ENCODE data around the gene NLRP5. TPM values are rescaled to one million over a fixed set of nuclear protein-coding genes. Genes with fewer than 3 reads are reported as not detected.

Gene NLRP5
- total and polyA plus RNA-seq, 2 of the 8 experiments (the other 6 are each of a cell fraction or from before 2014, with no cell fraction given), result not detected

- Histone ChIP-seq H3K79me2 (ENCODE audit: control insufficient read depth in 1 of 2, insufficient read depth in 2 of 2, low read length in 2 of 2) (peaks cover 0 to 67% of the 10 kb centered on the region in 2 experiments; a peak in 2 of 4 replicates), H2AK5ac (ENCODE audit: low read depth, low read length) (0 out of 2 replicates have a peak overlapping the region, but pooled peaks have one; percentile 40), H4K20me1 (replicated peaks in 1 of 2; ENCODE audit: control insufficient read depth in 1 of 2, insufficient read depth in 2 of 2, low read length in 2 of 2) (peaks cover 16 to 32% of the 10 kb centered on the region in 2 experiments), H2BK120ac (replicated peaks; ENCODE audit: low read depth, low read length) (no peak overlapping the region), H3K14ac (ENCODE audit: insufficient read length) (no peak overlapping the region), H2BK15ac (ENCODE audit: low read length) (no peak overlapping the region), H3K23ac (ENCODE audit: insufficient read length) (no peak overlapping the region), H4K8ac (ENCODE audit: extremely low read depth, insufficient read depth, low read length) (no peak overlapping the region), H3K4me3 (ENCODE audit: extremely low read depth in 1 of 4, insufficient read depth in 2 of 4, low read depth in 3 of 4, low read length in 4 of 4) (no peak overlapping the region), H3K79me1 (ENCODE audit: low read depth, low read length) (peaks cover 23% of the 10 kb centered on the region), H3K56ac (replicated peaks; ENCODE audit: insufficient read length, low read depth, low read length) (no peak overlapping the region), H4K91ac (replicated peaks; ENCODE audit: insufficient read length, low read length) (no peak overlapping the region), H3K18ac (ENCODE audit: extremely low read depth, low read length) (no peak overlapping the region), H3K4ac (replicated peaks; ENCODE audit: insufficient read length, low read depth, low read length) (no peak overlapping the region), H2BK12ac (ENCODE audit: low read depth, low read length) (no peak overlapping the region), H3K4me2 (ENCODE audit: insufficient read depth in 1 of 2, low read depth in 2 of 2, low read length in 2 of 2) (no peak overlapping the region; a peak in 1 of 4 replicates), H3K27me3 (replicated peaks in 1 of 4; ENCODE audit: control insufficient read depth in 3 of 4, extremely low read depth in 1 of 4, insufficient read depth in 3 of 4, low read length in 3 of 4) (no peaks in the 10 kb centered on the region), H2BK5ac (ENCODE audit: low read depth, low read length) (peak overlapping the region; percentile 7; the same call in 1 of the 2 replicates), H3K36me3 (ENCODE audit: control insufficient read depth in 2 of 4, insufficient read depth in 4 of 4, low read length in 3 of 4) (peaks cover 0 to 13% (median 6%) of the 10 kb centered on the region in 4 experiments; a peak in 5 of 8 replicates), H2BK20ac (ENCODE audit: low read length) (no peak overlapping the region), H3K9ac (replicated peaks in 1 of 4; ENCODE audit: extremely low read depth in 1 of 4, low read depth in 3 of 4, low read length in 3 of 4) (no peak overlapping the region), H3K9me3 (ENCODE audit: insufficient read depth in 2 of 2, low read depth in 1 of 2, low read length in 1 of 2) (no peaks in the 10 kb centered on the region), H3K27ac (ENCODE audit: low read depth, low read length) (no peak overlapping the region), H3K23me2 (ENCODE audit: low read depth, low read length) (no peaks in the 10 kb centered on the region), H2AFZ (ENCODE audit: low read length) (no peak overlapping the region), H3K4me1 (replicated peaks in 1 of 4; ENCODE audit: control insufficient read depth in 3 of 4, insufficient read depth in 4 of 4, low read length in 3 of 4) (peaks cover 0 to 5% (median 0%) of the 10 kb centered on the region in 4 experiments; a peak in 1 of 7 replicates), H4K5ac (ENCODE audit: insufficient read length, low read depth, low read length) (no peak overlapping the region)
- DNase-seq (ENCODE audit: low read depth in 1 of 2, low spot score in 2 of 2), result no peak
- WGBS, 2 experiments (ENCODE audit: extremely low coverage in 1 of 2, insufficient coverage in 1 of 2, insufficient read length in 1 of 2, insufficient replicate concordance in 2 of 2, low coverage in 1 of 2, low lambda C conversion rate in 2 of 2, missing lambda C conversion rate in 1 of 2), result 93% methylated on average over 29 of the region's 32 CpGs; no CpG with 5 or more reads in 1 of the 2 experiments
- CTCF ChIA-PET (ENCODE audit: partially characterized antibody), result no interaction called here
- POLR2A ChIA-PET (ENCODE audit: partially characterized antibody), result interaction anchor here (0.6 to 3.6 kb wide), 2 partner anchors 11 to 410 kb away, joined by 3 to 15 read pairs; no protein-coding TSS in a partner anchor
- TF ChIP-seq POLR2A (IDR thresholded peaks at IDR 0.05; ENCODE audit: control extremely low read depth in 1 of 2, low read depth in 2 of 2, low read length in 2 of 2) (peak in 1 of 2 experiments; percentile 34; a peak in 1 of 3 replicates), RNF2 (IDR thresholded peaks at IDR 0.05; ENCODE audit: borderline replicate concordance, low read depth, low read length, missing control alignments, poor library complexity, severe bottlenecking) (no peak), POLR2AphosphoS5 (IDR thresholded peaks at IDR 0.05; ENCODE audit: low read depth, low read length) (peak; percentile 58; the same call in 1 of the 2 replicates)
- FAIRE-seq, result no peak
Observed at GRCh38 chr19:56092685-56093631, 106.4 kb downstream of the NLRP5 start.
